Thyroid gland (tissue), 4 donors: Measurements from ENCODE around the gene ABI1. TPM values are rescaled to one million over a fixed set of nuclear protein-coding genes. Genes with fewer than 3 reads are reported as not detected.

Source experiments
- DNase-seq, 2 donors: peaks; one replicate each; pipeline ENCODE4 v3.0.0-alpha.2; 2019
- H3K27ac ChIP-seq, 3 donors: fragments of 200-600 bp; sonication (generic); 1 replicate in 2 of 3; 2 replicates in 1 of 3; pipeline ENCODE4 v1.5.1; 2016 to 2019; ENCODE audit warnings: mild to moderate bottlenecking in 1 of 3, moderate library complexity in 1 of 3
- H3K27me3 ChIP-seq: fragments of 200-600 bp; sonication (generic); one replicate; pipeline ENCODE4 v1.5.1; 2019
- H3K36me3 ChIP-seq, 2 donors: fragments of 200-600 bp; sonication (generic); one replicate each; pipeline ENCODE4 v1.5.1; 2016 to 2019
- H3K4me1 ChIP-seq, 2 donors: fragments of 200-600 bp; sonication (generic); one replicate each; pipeline ENCODE4 v1.5.1; 2017 to 2019
- H3K4me3 ChIP-seq, 3 donors: fragments of 200-600 bp; sonication (generic); replicated peaks in 1 of 3; 1 replicate in 2 of 3; 2 replicates in 1 of 3; pipeline ENCODE4 v1.5.1; 2016; ENCODE audit warnings: mild to moderate bottlenecking in 1 of 3
- H3K9me3 ChIP-seq: fragments of 200-600 bp; sonication (generic); one replicate; pipeline ENCODE4 v1.5.1; 2017
- POLR2A ChIP-seq, 2 donors: fragments of 450-650 bp; IDR thresholded peaks; one replicate each; pipeline ENCODE4 v1.6.1; 2017; ENCODE audit warnings: antibody characterized with exemption in 2 of 2, mild to moderate bottlenecking in 2 of 2, moderate library complexity in 1 of 2
- whole genome bisulfite sequencing, 2 donors: methylation state at CpG; one replicate each; pipeline ENCODE4 v1.1.5; 2017; 5-methylcytosine and 5-hydroxymethylcytosine counted together
- intact Hi-C: fragments of 100-400 bp; cut with DNase I; formaldehyde crosslinking; loops from one replicate; pipeline ENCODE4 v1.15.1; 2023
- total RNA-seq, 4 donors: library from RNA; depleted of rRNA; stranded (reverse); fragments of >200 nt; gene quantifications; one replicate each; pipeline ENCODE4 v1.2.3, GENCODE V29; 2016
- TF ChIP-seq, protein P1 (sequence below), 6 experiments: fragments of 200-600 bp in 3 of 6; fragments of 450-650 bp in 3 of 6; sonication (generic) in 3 of 6; IDR thresholded peaks; one replicate each; pipeline ENCODE4 v1.5.1; 2016 to 2019; ENCODE audit warnings: antibody characterized with exemption in 6 of 6, mild to moderate bottlenecking in 2 of 6, inconsistent platforms in 1 of 6, moderate library complexity in 1 of 6

Gene ABI1
- total RNA-seq, 4 donors from 2014 or later = 42.7 to 72.3 (median 47.4) TPM

GRCh38 chr10:26800468-26800867 lies 60.3 kb downstream of the ABI1 start:
- TF ChIP-seq POLR2A (IDR thresholded peaks at IDR 0.05) = no peak
- TF ChIP-seq, protein P1, sequence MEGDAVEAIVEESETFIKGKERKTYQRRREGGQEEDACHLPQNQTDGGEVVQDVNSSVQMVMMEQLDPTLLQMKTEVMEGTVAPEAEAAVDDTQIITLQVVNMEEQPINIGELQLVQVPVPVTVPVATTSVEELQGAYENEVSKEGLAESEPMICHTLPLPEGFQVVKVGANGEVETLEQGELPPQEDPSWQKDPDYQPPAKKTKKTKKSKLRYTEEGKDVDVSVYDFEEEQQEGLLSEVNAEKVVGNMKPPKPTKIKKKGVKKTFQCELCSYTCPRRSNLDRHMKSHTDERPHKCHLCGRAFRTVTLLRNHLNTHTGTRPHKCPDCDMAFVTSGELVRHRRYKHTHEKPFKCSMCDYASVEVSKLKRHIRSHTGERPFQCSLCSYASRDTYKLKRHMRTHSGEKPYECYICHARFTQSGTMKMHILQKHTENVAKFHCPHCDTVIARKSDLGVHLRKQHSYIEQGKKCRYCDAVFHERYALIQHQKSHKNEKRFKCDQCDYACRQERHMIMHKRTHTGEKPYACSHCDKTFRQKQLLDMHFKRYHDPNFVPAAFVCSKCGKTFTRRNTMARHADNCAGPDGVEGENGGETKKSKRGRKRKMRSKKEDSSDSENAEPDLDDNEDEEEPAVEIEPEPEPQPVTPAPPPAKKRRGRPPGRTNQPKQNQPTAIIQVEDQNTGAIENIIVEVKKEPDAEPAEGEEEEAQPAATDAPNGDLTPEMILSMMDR (IDR thresholded peaks at IDR 0.05) = no peak
- H3K9me3 ChIP-seq = no peaks in the 10 kb centered on the region
- H3K36me3 ChIP-seq = no peaks in the 10 kb centered on the region
- intact Hi-C loops = no loop called here
- peaks cover 0 to 5% of the 10 kb centered on the region in 2 donors for H3K4me1 ChIP-seq
- no peaks in the 10 kb centered on the region for H3K27me3 ChIP-seq
- DNase-seq = no peak
- 96 to 98% methylated on average over 7 of the region's 7 CpGs for WGBS, 2 donors
- H3K4me3 ChIP-seq = no peak overlapping the region
- no peak overlapping the region for H3K27ac ChIP-seq

- Histone ChIP-seq H3K4me3 (no peak overlapping the region), H3K36me3 (no peaks in the 10 kb centered on the region), H3K9me3 (no peaks in the 10 kb centered on the region), H3K4me1 (peaks cover 0 to 4% of the 10 kb centered on the region in 2 donors), H3K27me3 (no peaks in the 10 kb centered on the region), H3K27ac (no peak overlapping the region)
- DNase-seq = peak in 1 of 2 donors; percentile 37
- no peak for TF ChIP-seq POLR2A (IDR thresholded peaks at IDR 0.05)
- TF ChIP-seq, protein P1 (IDR thresholded peaks at IDR 0.05) = no peak
- intact Hi-C loops = no loop called here
- WGBS, 2 donors = 62 to 64% methylated on average over 4 of the region's 4 CpGs
These were observed 61.4 kb downstream of the ABI1 start for GRCh38 chr10:26799342-26799741.

- no peak for TF ChIP-seq POLR2A (IDR thresholded peaks at IDR 0.05)
- TF ChIP-seq, protein P1 (IDR thresholded peaks at IDR 0.05) = no peak
- intact Hi-C loops = no loop called here
- H3K4me1 ChIP-seq = no peaks in the 10 kb centered on the region
These were observed 62.5 kb downstream of the ABI1 start for GRCh38 chr10:26798298-26798697.

GRCh38 chr10:26797340-26797739 lies 63.4 kb downstream of the ABI1 start:
- WGBS, 2 donors = 96 to 99% methylated on average over 2 of the region's 2 CpGs
- TF ChIP-seq POLR2A (IDR thresholded peaks at IDR 0.05) = no peak
- TF ChIP-seq, protein P1 (IDR thresholded peaks at IDR 0.05) = no peak
- Histone ChIP-seq H3K9me3 (no peaks in the 10 kb centered on the region), H3K36me3 (no peaks in the 10 kb centered on the region), H3K4me3 (no peak overlapping the region), H3K27ac (no peak overlapping the region), H3K4me1 (peaks cover 0 to 6% of the 10 kb centered on the region in 2 donors), H3K27me3 (no peaks in the 10 kb centered on the region)
- intact Hi-C loops = no loop called here
- DNase-seq = no peak

More at GRCh38 chr10:26798298-26798697, 62.5 kb downstream of the ABI1 start:
- Histone ChIP-seq H3K27me3 (no peaks in the 10 kb centered on the region), H3K4me3 (no peak overlapping the region), H3K36me3 (no peaks in the 10 kb centered on the region), H3K9me3 (no peaks in the 10 kb centered on the region), H3K27ac (no peak overlapping the region)
- DNase-seq = no peak
- WGBS, 2 donors = 96 to 98% methylated on average over 5 of the region's 5 CpGs

- Histone ChIP-seq H3K36me3 (no peaks in the 10 kb centered on the region), H3K4me1 (peaks cover 0 to 6% of the 10 kb centered on the region in 2 donors), H3K27me3 (no peaks in the 10 kb centered on the region), H3K27ac (no peak overlapping the region), H3K9me3 (no peaks in the 10 kb centered on the region), H3K4me3 (no peak overlapping the region)
- WGBS, 2 donors = 75 to 77% methylated on average over 2 of the region's 2 CpGs
- intact Hi-C loops = no loop called here
- DNase-seq = no peak
- TF ChIP-seq POLR2A (IDR thresholded peaks at IDR 0.05) = no peak
- TF ChIP-seq, protein P1 (IDR thresholded peaks at IDR 0.05) = no peak
These were observed 67.8 kb downstream of the ABI1 start for GRCh38 chr10:26792758-26793495.
